ENCODE measurements around the gene SERPINE2. TPM values are rescaled to one million over a fixed set of nuclear protein-coding genes. Genes with fewer than 3 reads are reported as not detected.
A peak's percentile ranks its signal among the peaks of the same experiment; 100 is the strongest.

Gene SERPINE2
- total RNA-seq, 3 donors from 2014 or later: 1.8 to 44.6 (median 11.9) TPM

DNA sequence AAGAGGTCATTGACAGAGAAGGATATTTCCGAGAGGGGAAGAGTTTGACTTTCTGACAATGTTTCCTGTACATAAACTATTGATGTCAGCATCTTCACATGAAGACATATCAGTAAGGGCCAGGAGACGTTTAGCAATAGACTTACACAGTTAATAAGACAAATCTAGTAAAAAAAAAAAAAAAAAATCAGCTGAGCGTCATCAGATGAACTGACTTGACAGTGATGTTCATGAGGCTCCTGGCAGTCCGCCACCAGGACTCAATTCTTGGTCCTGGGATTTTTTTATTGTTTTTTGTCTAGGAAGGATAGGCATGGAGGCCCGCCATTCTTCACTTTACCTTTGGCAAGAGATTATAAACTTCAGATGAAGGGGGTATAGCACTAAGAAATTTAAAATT lies 67.4 kb downstream of the SERPINE2 start:
- DNase-seq (ENCODE audit: low spot score in 2 of 2): no peak
- intact Hi-C loops (cut with DNase I; ENCODE audit: low total_unique reads): no loop called here
- no peak overlapping the region for H3K4me3 ChIP-seq
- H3K36me3 ChIP-seq: no peaks in the 10 kb centered on the region
- no peaks in the 10 kb centered on the region for H3K27me3 ChIP-seq
- TF ChIP-seq, protein P1, sequence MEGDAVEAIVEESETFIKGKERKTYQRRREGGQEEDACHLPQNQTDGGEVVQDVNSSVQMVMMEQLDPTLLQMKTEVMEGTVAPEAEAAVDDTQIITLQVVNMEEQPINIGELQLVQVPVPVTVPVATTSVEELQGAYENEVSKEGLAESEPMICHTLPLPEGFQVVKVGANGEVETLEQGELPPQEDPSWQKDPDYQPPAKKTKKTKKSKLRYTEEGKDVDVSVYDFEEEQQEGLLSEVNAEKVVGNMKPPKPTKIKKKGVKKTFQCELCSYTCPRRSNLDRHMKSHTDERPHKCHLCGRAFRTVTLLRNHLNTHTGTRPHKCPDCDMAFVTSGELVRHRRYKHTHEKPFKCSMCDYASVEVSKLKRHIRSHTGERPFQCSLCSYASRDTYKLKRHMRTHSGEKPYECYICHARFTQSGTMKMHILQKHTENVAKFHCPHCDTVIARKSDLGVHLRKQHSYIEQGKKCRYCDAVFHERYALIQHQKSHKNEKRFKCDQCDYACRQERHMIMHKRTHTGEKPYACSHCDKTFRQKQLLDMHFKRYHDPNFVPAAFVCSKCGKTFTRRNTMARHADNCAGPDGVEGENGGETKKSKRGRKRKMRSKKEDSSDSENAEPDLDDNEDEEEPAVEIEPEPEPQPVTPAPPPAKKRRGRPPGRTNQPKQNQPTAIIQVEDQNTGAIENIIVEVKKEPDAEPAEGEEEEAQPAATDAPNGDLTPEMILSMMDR (IDR thresholded peaks at IDR 0.05): no peak
- TF ChIP-seq POLR2A (IDR thresholded peaks at IDR 0.05): no peak
- TF ChIP-seq POLR2AphosphoS5 (IDR thresholded peaks at IDR 0.05): no peak
- no peaks in the 10 kb centered on the region for H3K9me3 ChIP-seq
- H3K27ac ChIP-seq: no peak overlapping the region
- H3K4me1 ChIP-seq: no peaks in the 10 kb centered on the region

DNA sequence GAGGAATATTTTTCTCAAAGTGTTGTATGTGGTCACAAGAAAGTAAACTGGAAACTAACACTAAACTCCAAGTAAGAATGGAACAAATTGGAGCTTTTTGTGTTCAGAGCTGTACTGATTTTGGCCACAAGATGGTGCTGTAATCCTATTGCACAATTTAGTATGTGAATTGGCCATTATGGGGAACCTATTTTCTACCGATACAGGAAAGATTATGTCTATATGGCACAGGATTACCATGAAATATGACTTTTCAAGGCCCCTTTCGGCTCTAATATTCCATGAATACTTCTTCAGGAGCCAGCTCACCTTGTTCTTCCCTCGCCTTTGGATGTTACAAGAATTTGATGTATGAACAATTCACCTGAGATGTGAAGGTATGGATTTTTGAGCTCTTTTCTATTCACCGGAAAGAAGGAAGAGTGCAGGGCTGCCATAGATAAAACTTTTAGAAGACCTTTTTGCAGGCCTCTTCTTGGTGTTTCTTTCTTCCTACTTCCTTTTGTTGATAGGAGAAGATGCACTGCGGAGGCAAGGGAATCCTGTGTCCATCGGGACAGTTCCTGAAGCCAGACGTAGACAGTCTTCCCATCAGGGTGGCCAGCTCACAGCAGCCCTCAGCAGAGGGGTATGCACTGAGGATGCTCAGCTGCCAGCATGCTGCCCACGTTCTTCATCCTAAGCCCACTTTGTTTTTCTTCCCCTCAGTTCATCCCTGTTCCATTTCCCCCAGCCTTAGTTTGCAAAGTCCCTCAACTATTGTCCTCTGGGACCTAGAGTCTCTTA lies 68.5 kb downstream of the SERPINE2 start:
- Histone ChIP-seq H3K4me3 (no peak overlapping the region), H3K36me3 (no peaks in the 10 kb centered on the region), H3K4me1 (no peaks in the 10 kb centered on the region), H3K9me3 (no peaks in the 10 kb centered on the region), H3K27ac (no peak overlapping the region), H3K27me3 (no peaks in the 10 kb centered on the region)
- TF ChIP-seq POLR2A (IDR thresholded peaks at IDR 0.05): no peak
- TF ChIP-seq, protein P1 (IDR thresholded peaks at IDR 0.05): peak; percentile 75 to 83 (median 78)
- intact Hi-C loops (cut with DNase I; ENCODE audit: low total_unique reads): no loop called here
- peak in 1 of 2 donors; percentile 22 for DNase-seq (ENCODE audit: low spot score in 2 of 2)

DNA sequence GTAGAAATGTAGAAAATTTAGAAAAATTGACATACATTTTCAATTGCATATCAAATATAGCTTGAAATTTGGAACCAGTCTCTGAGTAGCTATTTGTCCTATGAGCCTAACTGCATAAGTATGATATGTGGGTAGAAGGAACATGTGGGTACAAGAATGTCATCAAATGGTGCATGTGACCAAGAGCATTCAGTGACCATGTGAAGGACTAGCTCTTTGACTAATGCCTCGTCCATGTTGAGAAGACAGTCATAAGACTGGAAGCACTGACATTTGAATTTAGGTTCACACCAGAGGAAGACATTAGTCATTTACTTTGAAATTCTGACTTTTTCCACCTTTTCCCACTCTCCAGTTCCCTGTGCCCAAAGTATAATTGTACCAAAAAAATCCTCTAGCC lies 69.2 kb downstream of the SERPINE2 start:
- Histone ChIP-seq H3K4me3 (no peak overlapping the region), H3K4me1 (no peaks in the 10 kb centered on the region), H3K36me3 (no peaks in the 10 kb centered on the region), H3K27ac (no peak overlapping the region), H3K27me3 (no peaks in the 10 kb centered on the region), H3K9me3 (no peaks in the 10 kb centered on the region)
- intact Hi-C loops (cut with DNase I; ENCODE audit: low total_unique reads): no loop called here
- DNase-seq (ENCODE audit: low spot score in 2 of 2): no peak
- TF ChIP-seq, protein P1 (IDR thresholded peaks at IDR 0.05): no peak
- no peak for TF ChIP-seq POLR2A (IDR thresholded peaks at IDR 0.05)
- no peak for TF ChIP-seq POLR2AphosphoS5 (IDR thresholded peaks at IDR 0.05)

DNA sequence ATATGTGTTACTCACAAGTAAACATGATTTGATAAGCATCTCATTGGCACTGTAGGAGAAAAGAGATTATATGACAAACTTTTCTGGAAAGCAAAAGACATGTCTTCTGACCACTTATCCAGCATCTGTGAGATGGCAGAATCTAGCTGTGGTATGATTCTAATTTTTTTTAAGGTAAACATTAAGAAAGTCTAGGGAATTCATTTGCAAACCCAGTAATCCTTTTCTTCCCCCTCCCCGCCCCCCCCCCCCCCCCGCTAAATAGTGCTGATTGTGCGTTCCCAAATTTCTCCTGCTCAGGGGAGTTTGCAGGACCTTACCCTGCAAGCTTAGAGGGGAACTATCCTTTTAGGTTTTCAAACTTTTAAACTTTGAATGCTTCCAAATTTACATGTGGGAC lies 69.8 kb downstream of the SERPINE2 start:
- H3K4me1 ChIP-seq: no peaks in the 10 kb centered on the region
- H3K9me3 ChIP-seq: no peaks in the 10 kb centered on the region
- no peak overlapping the region for H3K4me3 ChIP-seq
- DNase-seq (ENCODE audit: low spot score in 2 of 2): no peak
- H3K36me3 ChIP-seq: no peaks in the 10 kb centered on the region
- no peak for TF ChIP-seq POLR2A (IDR thresholded peaks at IDR 0.05)
- TF ChIP-seq, protein P1 (IDR thresholded peaks at IDR 0.05): no peak
- TF ChIP-seq POLR2AphosphoS5 (IDR thresholded peaks at IDR 0.05): no peak
- no peak overlapping the region for H3K27ac ChIP-seq
- intact Hi-C loops (cut with DNase I; ENCODE audit: low total_unique reads): no loop called here
- H3K27me3 ChIP-seq: no peaks in the 10 kb centered on the region

DNA sequence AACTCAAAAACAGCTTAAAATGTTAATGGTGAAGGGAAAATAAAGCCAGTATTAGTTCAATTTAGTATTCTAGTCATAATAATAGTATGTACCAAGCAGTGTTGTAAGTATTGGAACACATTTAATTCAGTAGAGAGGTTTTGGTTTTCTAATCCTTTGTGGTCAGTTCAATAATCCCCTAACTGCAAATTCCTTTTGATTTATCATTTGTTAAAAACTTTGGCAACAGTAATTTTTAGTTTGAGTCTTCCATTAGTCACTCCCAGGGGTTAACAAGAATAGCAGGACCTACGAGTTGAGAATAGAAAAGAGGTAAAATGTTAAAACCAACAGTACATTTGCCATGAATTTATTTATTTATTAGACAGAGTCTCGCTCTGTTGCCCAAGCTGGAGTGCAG lies 71.1 kb downstream of the SERPINE2 start:
- Histone ChIP-seq H3K36me3 (no peaks in the 10 kb centered on the region), H3K27ac (no peak overlapping the region)

More for the DNA sequence above, 71.1 kb downstream of the SERPINE2 start:
- TF ChIP-seq, protein P1 (IDR thresholded peaks at IDR 0.05): no peak
- TF ChIP-seq POLR2A (IDR thresholded peaks at IDR 0.05): no peak
- no peak for TF ChIP-seq POLR2AphosphoS5 (IDR thresholded peaks at IDR 0.05)
- DNase-seq (ENCODE audit: low spot score in 2 of 2): no peak
- Histone ChIP-seq H3K4me1 (no peaks in the 10 kb centered on the region), H3K9me3 (no peaks in the 10 kb centered on the region), H3K27me3 (no peaks in the 10 kb centered on the region), H3K4me3 (no peak overlapping the region)
- intact Hi-C loops (cut with DNase I; ENCODE audit: low total_unique reads): no loop called here

All from breast epithelium (tissue), 4 donors.